CD14-positive monocyte (primary cell): ENCODE data around the gene DPYD. TPM values are rescaled to one million over a fixed set of nuclear protein-coding genes. Genes with fewer than 3 reads are reported as not detected.

Experiments used
- DNase-seq, 3 donors: peaks; one replicate each; pipeline ENCODE4 v3.0.0-alpha.2; 2011 to 2022
- H2AFZ ChIP-seq: 2 replicates; pipeline ENCODE4 v1.6.0; 2012; ENCODE audit warnings: mild to moderate bottlenecking, low read depth, low read length, inconsistent platforms; ENCODE audit not compliant: insufficient read depth, poor library complexity, severe bottlenecking
- H3K27ac ChIP-seq, 2 donors: 1 replicate in 1 of 2; 2 replicates in 1 of 2; pipeline ENCODE4 v1.5.1; 2012 to 2013; ENCODE audit warnings: low read length in 2 of 2, control low read depth in 1 of 2, inconsistent platforms in 1 of 2, low read depth in 1 of 2, mild to moderate bottlenecking in 1 of 2
- H3K27me3 ChIP-seq, 2 donors: one replicate each; pipeline versions ENCODE4 v1.6.0 to v1.6.1; 2011 to 2013; ENCODE audit warnings: low read length in 2 of 2; ENCODE audit not compliant: control insufficient read depth in 2 of 2, insufficient read depth in 2 of 2
- H3K36me3 ChIP-seq, 2 donors: replicated peaks in 1 of 2; 1 replicate in 1 of 2; 2 replicates in 1 of 2; pipeline versions ENCODE4 v1.5.1 to v1.6.1; 2012 to 2013; ENCODE audit warnings: low read length in 2 of 2, control low read depth in 1 of 2, inconsistent platforms in 1 of 2, mild to moderate bottlenecking in 1 of 2; ENCODE audit not compliant: insufficient read depth in 2 of 2, control insufficient read depth in 1 of 2
- H3K4me1 ChIP-seq, 2 donors: 1 replicate in 1 of 2; 2 replicates in 1 of 2; pipeline versions ENCODE4 v1.5.1 to v1.6.1; 2012 to 2013; ENCODE audit warnings: low read length in 2 of 2, control low read depth in 1 of 2, inconsistent platforms in 1 of 2, mild to moderate bottlenecking in 1 of 2, moderate library complexity in 1 of 2; ENCODE audit not compliant: insufficient read depth in 2 of 2, control insufficient read depth in 1 of 2
- H3K4me2 ChIP-seq: replicated peaks from 2 replicates; pipeline ENCODE3; 2012; ENCODE audit warnings: low read length, moderate library complexity, mild to moderate bottlenecking; ENCODE audit not compliant: poor library complexity, severe bottlenecking; ENCODE audit errors: extremely low read depth
- H3K4me3 ChIP-seq, 3 experiments: fragments of 200-600 bp in 1 of 3; sonication (generic) in 1 of 3; replicated peaks in 1 of 3; 1 replicate in 2 of 3; 2 replicates in 1 of 3; pipeline ENCODE4 v1.5.1; 2011 to 2013; ENCODE audit warnings: low read length in 3 of 3, mild to moderate bottlenecking in 3 of 3, control low read depth in 2 of 3, low read depth in 2 of 3, inconsistent platforms in 1 of 3, moderate library complexity in 1 of 3
- H3K79me2 ChIP-seq: 2 replicates; pipeline ENCODE4 v1.6.0; 2012; ENCODE audit warnings: mild to moderate bottlenecking, control low read depth, inconsistent platforms, low read length, moderate library complexity; ENCODE audit not compliant: insufficient read depth
- H3K9ac ChIP-seq: 2 replicates; pipeline ENCODE4 v1.6.0; 2017; ENCODE audit warnings: low read length, mild to moderate bottlenecking; ENCODE audit not compliant: insufficient read depth, poor library complexity, severe bottlenecking
- H3K9me3 ChIP-seq, 2 donors: replicated peaks in 1 of 2; 1 replicate in 1 of 2; 2 replicates in 1 of 2; pipeline versions ENCODE4 v1.5.1 to v1.6.1; 2012 to 2013; ENCODE audit warnings: low read length in 2 of 2, control low read depth in 1 of 2; ENCODE audit not compliant: control insufficient read depth in 1 of 2, insufficient read depth in 1 of 2
- H4K20me1 ChIP-seq: 2 replicates; pipeline ENCODE4 v1.6.0; 2012; ENCODE audit warnings: mild to moderate bottlenecking, low read length, control low read depth, moderate library complexity; ENCODE audit not compliant: insufficient read depth
- H3K27ac Mint-ChIP-seq, 7 donors: one replicate each; pipeline ENCODE4 v1.8.0; 2020; ENCODE audit warnings: mild to moderate bottlenecking in 7 of 7, mixed read lengths in 7 of 7, moderate library complexity in 6 of 7, inconsistent platforms in 2 of 7
- H3K27me3 Mint-ChIP-seq, 3 donors: one replicate each; pipeline ENCODE4 v1.8.0; 2021 to 2022; ENCODE audit warnings: low read depth in 3 of 3, mild to moderate bottlenecking in 3 of 3, mixed read lengths in 3 of 3, moderate library complexity in 3 of 3, inconsistent platforms in 1 of 3
- H3K36me3 Mint-ChIP-seq, 2 donors: one replicate each; pipeline ENCODE4 v1.8.0; 2020; ENCODE audit warnings: mixed read lengths in 2 of 2, inconsistent platforms in 1 of 2, mild to moderate bottlenecking in 1 of 2
- H3K4me1 Mint-ChIP-seq: one replicate; pipeline ENCODE4 v1.8.0; 2020; ENCODE audit warnings: mild to moderate bottlenecking, mixed read lengths
- H3K4me3 Mint-ChIP-seq, 2 donors: one replicate each; pipeline ENCODE4 v1.8.0; 2020; ENCODE audit warnings: mild to moderate bottlenecking in 2 of 2, mixed read lengths in 2 of 2, moderate library complexity in 1 of 2
- H3K9me3 Mint-ChIP-seq, 7 donors: one replicate each; pipeline ENCODE4 v1.8.0; 2020 to 2022; ENCODE audit warnings: mixed read lengths in 7 of 7, mild to moderate bottlenecking in 6 of 7, moderate library complexity in 6 of 7, inconsistent platforms in 2 of 7
- WGBS: methylation state at CpG from one replicate; pipeline ENCODE4 v1.1.5; 2013; ENCODE audit warnings: missing lambda C conversion rate; ENCODE audit not compliant: insufficient coverage; 5-methylcytosine and 5-hydroxymethylcytosine counted together
- intact Hi-C, 2 donors: fragments of 100-400 bp; cut with micrococcal nuclease; formaldehyde crosslinking; loops; one replicate each; pipeline versions ENCODE4 v1.15.0 to v1.15.1; 2023
- polyA plus RNA-seq, 3 donors: library from polyadenylated mRNA; depleted of rRNA in 1 of 3; unstranded in 2 of 3; stranded (reverse) in 1 of 3; fragments of 300-500 nt in 2 of 3; fragments of >200 nt in 1 of 3; fragmentation: Illumina TruSeq in 2 of 3; gene quantifications; 1 replicate in 2 of 3; 2 replicates in 1 of 3; pipeline ENCODE4 v1.2.3, GENCODE V29; 2012 to 2021
- TF ChIP-seq, protein P1 (sequence below): fragments of 200-600 bp; IDR thresholded peaks from one replicate; pipeline ENCODE4 v1.8.0; 2022; ENCODE audit warnings: antibody characterized with exemption, mild to moderate bottlenecking

Gene DPYD
- polyA plus RNA-seq, 3 donors, result 87.6 to 171 (median 144) TPM

DNA sequence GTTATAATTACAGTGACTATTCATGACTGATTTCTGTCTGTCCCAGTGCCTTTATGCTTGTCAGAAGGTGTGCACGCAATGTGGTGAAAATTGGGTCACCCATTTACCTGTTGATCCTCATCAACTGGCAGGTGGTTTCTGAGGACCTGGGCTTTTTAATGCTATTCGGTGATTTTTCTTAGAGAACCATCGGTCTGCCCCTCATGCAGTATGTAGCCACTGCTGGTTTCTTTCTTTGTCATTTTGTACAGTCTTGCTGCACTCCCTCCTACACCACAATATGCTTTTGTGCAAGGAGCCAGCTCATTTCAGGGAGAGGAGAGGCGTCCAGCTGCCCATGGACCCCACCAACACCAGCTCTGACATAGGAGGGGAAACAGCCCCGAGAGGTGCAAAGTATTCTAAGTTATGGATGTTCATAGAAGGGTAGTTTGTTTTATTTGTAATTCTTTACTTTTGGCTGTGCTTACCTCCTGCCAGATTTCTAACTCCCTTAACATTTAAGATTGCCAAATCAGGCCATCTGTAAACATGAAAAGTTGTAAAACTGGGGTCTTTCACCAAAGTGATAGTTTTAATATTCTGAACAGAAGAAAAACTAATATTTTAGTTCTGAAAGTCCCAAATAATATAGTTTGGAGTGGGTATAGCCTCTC, 873.9 kb downstream of the DPYD start:
- intact Hi-C loops, result no loop called here
- H3K27ac Mint-ChIP-seq, result no peak overlapping the region
- no peak overlapping the region for H3K27ac ChIP-seq
- H3K36me3 Mint-ChIP-seq, result no peaks in the 10 kb centered on the region
- H3K4me1 Mint-ChIP-seq, result no peaks in the 10 kb centered on the region
- H4K20me1 ChIP-seq, result no peaks in the 10 kb centered on the region
- no peak overlapping the region for H3K4me3 Mint-ChIP-seq
- H3K79me2 ChIP-seq, result no peaks in the 10 kb centered on the region
- no peaks in the 10 kb centered on the region for H3K36me3 ChIP-seq
- 93% methylated on average over 3 of the region's 5 CpGs for WGBS
- H3K9me3 Mint-ChIP-seq, result peaks cover 3 to 17% (median 5%) of the 10 kb centered on the region in 7 donors
- H3K4me2 ChIP-seq, result no peak overlapping the region
- no peak overlapping the region for H3K9ac ChIP-seq
- H3K9me3 ChIP-seq, result peaks cover 0 to 18% of the 10 kb centered on the region in 2 donors
- TF ChIP-seq, protein P1, sequence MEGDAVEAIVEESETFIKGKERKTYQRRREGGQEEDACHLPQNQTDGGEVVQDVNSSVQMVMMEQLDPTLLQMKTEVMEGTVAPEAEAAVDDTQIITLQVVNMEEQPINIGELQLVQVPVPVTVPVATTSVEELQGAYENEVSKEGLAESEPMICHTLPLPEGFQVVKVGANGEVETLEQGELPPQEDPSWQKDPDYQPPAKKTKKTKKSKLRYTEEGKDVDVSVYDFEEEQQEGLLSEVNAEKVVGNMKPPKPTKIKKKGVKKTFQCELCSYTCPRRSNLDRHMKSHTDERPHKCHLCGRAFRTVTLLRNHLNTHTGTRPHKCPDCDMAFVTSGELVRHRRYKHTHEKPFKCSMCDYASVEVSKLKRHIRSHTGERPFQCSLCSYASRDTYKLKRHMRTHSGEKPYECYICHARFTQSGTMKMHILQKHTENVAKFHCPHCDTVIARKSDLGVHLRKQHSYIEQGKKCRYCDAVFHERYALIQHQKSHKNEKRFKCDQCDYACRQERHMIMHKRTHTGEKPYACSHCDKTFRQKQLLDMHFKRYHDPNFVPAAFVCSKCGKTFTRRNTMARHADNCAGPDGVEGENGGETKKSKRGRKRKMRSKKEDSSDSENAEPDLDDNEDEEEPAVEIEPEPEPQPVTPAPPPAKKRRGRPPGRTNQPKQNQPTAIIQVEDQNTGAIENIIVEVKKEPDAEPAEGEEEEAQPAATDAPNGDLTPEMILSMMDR, result no peak
- no peak overlapping the region for H3K4me3 ChIP-seq
- no peak for DNase-seq
- H3K27me3 ChIP-seq, result no peaks in the 10 kb centered on the region
- H3K27me3 Mint-ChIP-seq, result peaks cover 0 to 2% (median 1%) of the 10 kb centered on the region in 3 donors
- H2AFZ ChIP-seq, result no peak overlapping the region
- no peaks in the 10 kb centered on the region for H3K4me1 ChIP-seq

DNA sequence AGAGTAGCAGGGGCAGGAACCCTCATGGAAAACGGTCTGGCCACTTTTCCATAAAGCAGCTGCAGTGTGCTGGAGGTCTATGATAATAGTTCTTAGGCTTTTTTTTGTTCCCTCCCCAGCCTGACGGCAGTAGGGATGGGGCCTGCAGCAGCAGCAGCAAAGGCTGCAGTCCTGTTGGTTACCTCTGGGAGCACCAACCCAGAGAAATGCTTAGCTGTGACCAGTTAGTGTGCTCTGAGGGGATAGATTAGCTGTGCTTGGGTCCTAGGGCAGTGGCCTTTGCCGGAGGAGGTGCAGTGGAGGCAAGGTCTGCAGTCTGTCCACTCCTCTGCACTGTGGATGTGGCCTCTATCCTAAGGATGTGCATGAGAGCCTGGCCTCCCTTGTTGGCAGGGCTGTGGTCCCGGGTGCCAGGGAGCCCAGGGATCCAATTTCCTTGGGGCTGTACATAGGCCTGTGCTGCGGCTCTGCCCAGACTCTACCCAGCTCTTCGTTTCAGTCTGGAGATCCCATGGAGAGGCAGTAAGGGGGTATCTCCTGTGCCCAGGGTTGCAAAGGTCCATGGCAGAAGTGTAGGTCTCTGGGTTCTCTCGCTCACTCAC, 876.6 kb downstream of the DPYD start:
- Histone ChIP-seq H3K9ac (no peak overlapping the region), H3K27me3 (no peaks in the 10 kb centered on the region), H3K9me3 (peaks cover 0 to 18% of the 10 kb centered on the region in 2 donors), H3K27ac (no peak overlapping the region), H3K4me3 (no peak overlapping the region), H3K79me2 (no peaks in the 10 kb centered on the region), H3K4me2 (no peak overlapping the region), H3K4me1 (no peaks in the 10 kb centered on the region), H4K20me1 (no peaks in the 10 kb centered on the region), H3K36me3 (no peaks in the 10 kb centered on the region), H2AFZ (no peak overlapping the region)
- Mint-ChIP-seq H3K27ac (peak overlapping the region in 1 of 7 donors; percentile 52), H3K36me3 (no peaks in the 10 kb centered on the region), H3K27me3 (peaks cover 0 to 3% (median 2%) of the 10 kb centered on the region in 3 donors), H3K9me3 (peaks cover 7 to 22% (median 11%) of the 10 kb centered on the region in 7 donors), H3K4me3 (no peak overlapping the region), H3K4me1 (no peaks in the 10 kb centered on the region)
- intact Hi-C loops, result no loop called here
- WGBS, result 87% methylated on average over 6 of the region's 7 CpGs
- no peak for DNase-seq
- TF ChIP-seq, protein P1, result no peak
